HFFc6 (cell line): ENCODE data around the gene QKI. TPM values are rescaled to one million over a fixed set of nuclear protein-coding genes. Genes with fewer than 3 reads are reported as not detected.

Source experiments
- DNase-seq: peaks from one replicate; pipeline ENCODE4 v3.0.0-alpha.2; 2018
- H3K27ac Mint-ChIP-seq: 2 replicates; pipeline ENCODE4 v1.8.0; 2020; ENCODE audit warnings: mild to moderate bottlenecking, mixed read lengths
- H3K27me3 Mint-ChIP-seq: 2 replicates; pipeline ENCODE4 v1.8.0; 2021; ENCODE audit warnings: mild to moderate bottlenecking, moderate library complexity, mixed read lengths; ENCODE audit not compliant: insufficient read depth
- H3K36me3 Mint-ChIP-seq: 2 replicates; pipeline ENCODE4 v1.8.0; 2021; ENCODE audit warnings: low read depth, mixed read lengths
- H3K4me1 Mint-ChIP-seq: 2 replicates; pipeline ENCODE4 v1.8.0; 2020; ENCODE audit warnings: low read depth, mixed read lengths
- H3K4me3 Mint-ChIP-seq: 2 replicates; pipeline ENCODE4 v1.8.0; 2020; ENCODE audit warnings: mild to moderate bottlenecking, moderate library complexity, mixed read lengths
- H3K9me3 Mint-ChIP-seq: 2 replicates; pipeline ENCODE4 v1.8.0; 2020; ENCODE audit warnings: mild to moderate bottlenecking, mixed read lengths
- total RNA-seq, 6 experiments: library from RNA; stranded (reverse); fragmentation: NEBNext Ultra II Directional; extraction: Animal tissue kit (Norgen Biotek cat#: 25700); gene quantifications; 2 replicates in 1 of 6; 3 replicates in 5 of 6; pipeline ENCODE4 v1.2.3, GENCODE V29; 2021
- TF ChIP-seq, protein P1 (sequence below): fragments of 200-600 bp; sonication (generic); IDR thresholded peaks from 2 replicates; pipeline ENCODE4 v1.5.0; 2021; ENCODE audit warnings: antibody characterized with exemption, mild to moderate bottlenecking

QKI gene
- total RNA-seq, 6 experiments from 2014 or later: 71.3 to 90.5 (median 85.1) TPM

DNA sequence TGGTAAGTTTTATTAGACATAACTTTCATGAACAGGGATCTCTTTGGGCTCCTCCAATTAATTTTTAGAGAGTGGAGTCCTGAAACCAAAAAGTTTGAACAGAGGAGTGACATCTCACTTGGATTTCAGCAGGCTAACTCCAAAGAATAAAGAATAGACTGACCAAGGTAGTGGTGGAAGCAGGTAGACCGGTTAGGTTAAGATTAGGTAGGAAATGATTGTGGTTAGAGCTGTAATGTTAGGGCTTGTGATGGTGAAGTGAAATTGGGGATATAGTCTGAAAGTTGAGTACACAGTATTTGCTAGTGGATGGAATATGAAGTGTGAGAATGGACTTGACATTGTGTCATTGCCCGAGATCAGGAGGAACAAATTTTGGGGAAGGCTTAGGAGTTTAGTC, 27.8 kb downstream of the QKI start:
- Mint-ChIP-seq H3K27ac (no peak overlapping the region), H3K27me3 (no peaks in the 10 kb centered on the region), H3K4me1 (peaks cover 39% of the 10 kb centered on the region), H3K9me3 (no peaks in the 10 kb centered on the region), H3K4me3 (no peak overlapping the region), H3K36me3 (no peaks in the 10 kb centered on the region; the same call in 1 of the 2 replicates)
- TF ChIP-seq, protein P1, sequence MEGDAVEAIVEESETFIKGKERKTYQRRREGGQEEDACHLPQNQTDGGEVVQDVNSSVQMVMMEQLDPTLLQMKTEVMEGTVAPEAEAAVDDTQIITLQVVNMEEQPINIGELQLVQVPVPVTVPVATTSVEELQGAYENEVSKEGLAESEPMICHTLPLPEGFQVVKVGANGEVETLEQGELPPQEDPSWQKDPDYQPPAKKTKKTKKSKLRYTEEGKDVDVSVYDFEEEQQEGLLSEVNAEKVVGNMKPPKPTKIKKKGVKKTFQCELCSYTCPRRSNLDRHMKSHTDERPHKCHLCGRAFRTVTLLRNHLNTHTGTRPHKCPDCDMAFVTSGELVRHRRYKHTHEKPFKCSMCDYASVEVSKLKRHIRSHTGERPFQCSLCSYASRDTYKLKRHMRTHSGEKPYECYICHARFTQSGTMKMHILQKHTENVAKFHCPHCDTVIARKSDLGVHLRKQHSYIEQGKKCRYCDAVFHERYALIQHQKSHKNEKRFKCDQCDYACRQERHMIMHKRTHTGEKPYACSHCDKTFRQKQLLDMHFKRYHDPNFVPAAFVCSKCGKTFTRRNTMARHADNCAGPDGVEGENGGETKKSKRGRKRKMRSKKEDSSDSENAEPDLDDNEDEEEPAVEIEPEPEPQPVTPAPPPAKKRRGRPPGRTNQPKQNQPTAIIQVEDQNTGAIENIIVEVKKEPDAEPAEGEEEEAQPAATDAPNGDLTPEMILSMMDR: no peak
- DNase-seq: no peak

DNA sequence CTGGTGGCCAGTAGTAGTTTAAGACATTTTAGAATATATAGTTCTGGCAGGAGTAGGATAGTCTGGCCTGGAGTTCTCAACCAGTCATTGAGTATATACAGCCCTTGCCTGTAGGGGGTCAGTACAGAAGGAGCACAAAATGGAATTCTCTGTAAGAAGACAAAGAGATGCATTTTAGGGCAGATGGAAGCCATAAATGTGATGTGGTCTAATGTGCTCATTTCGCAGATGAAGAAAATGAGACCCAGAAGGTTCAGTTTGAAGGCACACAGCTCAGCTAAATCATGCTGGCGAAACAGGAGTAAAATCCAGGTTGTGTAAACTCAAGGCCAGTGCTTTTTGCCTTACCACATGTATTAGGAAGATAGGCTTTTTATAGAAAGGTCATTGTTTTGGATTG, 29.6 kb downstream of the QKI start:
- Mint-ChIP-seq H3K36me3 (no peaks in the 10 kb centered on the region; the same call in 1 of the 2 replicates), H3K9me3 (no peaks in the 10 kb centered on the region), H3K4me3 (no peak overlapping the region), H3K27ac (no peak overlapping the region; the same call in 1 of the 2 replicates), H3K27me3 (no peaks in the 10 kb centered on the region), H3K4me1 (peaks cover 27% of the 10 kb centered on the region)
- TF ChIP-seq, protein P1: peak; percentile 30; the same call in 1 of the 2 replicates
- no peak for DNase-seq

DNA sequence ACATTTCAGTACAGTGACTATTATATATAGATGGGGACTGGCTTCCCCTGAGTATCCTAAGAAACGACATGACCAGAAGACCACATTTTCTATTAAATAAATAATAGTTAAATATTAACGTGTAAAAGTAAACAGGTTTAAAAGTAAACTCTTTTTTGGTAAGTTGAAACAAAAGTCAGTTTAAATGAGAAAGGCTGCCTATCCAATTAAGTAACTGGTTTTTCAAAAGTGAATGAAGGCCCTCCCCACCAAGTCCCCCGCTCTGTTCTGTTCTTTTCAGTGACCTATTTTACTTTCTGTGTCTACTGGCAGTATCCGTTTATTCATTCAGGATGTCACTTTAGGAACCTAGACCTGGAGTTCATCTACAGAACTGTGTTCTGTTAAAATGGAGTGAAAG, 32.0 kb downstream of the QKI start:
- DNase-seq: no peak
- Mint-ChIP-seq H3K27ac (no peak overlapping the region), H3K27me3 (no peaks in the 10 kb centered on the region), H3K4me3 (no peak overlapping the region), H3K4me1 (peaks cover 39% of the 10 kb centered on the region), H3K9me3 (no peaks in the 10 kb centered on the region), H3K36me3 (no peaks in the 10 kb centered on the region; the same call in 1 of the 2 replicates)
- TF ChIP-seq, protein P1: no peak

DNA sequence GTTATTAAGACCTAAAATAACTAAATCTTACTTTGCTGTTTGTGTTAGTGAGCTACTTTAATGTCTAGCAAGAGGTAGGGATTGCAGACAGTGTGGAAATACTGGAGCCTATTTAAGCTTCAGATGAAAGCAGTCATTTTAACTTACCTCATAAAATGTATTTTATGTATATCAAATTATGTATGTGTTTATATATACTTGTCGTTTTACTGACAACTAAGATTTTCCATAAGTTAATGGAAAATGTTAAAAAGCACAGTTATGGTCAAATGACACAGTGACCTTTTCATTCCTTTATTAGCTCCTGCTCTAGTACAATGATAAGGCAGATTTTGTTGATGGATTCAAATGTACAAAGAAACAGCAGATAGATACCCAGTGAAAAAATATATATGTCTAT, 34.6 kb downstream of the QKI start:
- H3K4me3 Mint-ChIP-seq: no peak overlapping the region
- TF ChIP-seq, protein P1: no peak
- H3K27me3 Mint-ChIP-seq: no peaks in the 10 kb centered on the region
- H3K4me1 Mint-ChIP-seq: peaks cover 44% of the 10 kb centered on the region
- no peak overlapping the region for H3K27ac Mint-ChIP-seq
- no peaks in the 10 kb centered on the region for H3K9me3 Mint-ChIP-seq
- DNase-seq: no peak
- H3K36me3 Mint-ChIP-seq: no peaks in the 10 kb centered on the region; the same call in 1 of the 2 replicates

DNA sequence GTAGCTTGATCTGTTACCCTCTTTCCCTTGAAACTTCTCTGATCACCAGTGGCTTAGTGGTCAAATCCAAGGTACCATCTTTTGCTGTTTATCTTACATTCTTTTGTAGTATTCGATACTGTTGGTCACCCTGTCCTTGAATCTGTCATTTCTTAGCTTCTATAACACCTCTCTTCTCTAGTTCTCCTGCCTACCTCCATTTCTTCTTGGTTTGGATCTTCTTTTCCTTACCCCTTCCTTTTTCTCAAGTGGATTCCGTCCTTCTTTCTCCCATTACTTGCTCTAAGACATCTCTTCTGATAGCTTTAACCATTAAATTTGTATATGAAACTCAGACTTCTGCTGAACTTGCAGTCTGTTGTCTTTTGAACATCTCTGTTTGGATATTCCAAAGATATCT, 39.9 kb downstream of the QKI start:
- H3K4me1 Mint-ChIP-seq: peaks cover 73% of the 10 kb centered on the region
- peaks cover 20% of the 10 kb centered on the region for H3K36me3 Mint-ChIP-seq
- no peaks in the 10 kb centered on the region for H3K9me3 Mint-ChIP-seq
- no peak overlapping the region for H3K4me3 Mint-ChIP-seq
- H3K27me3 Mint-ChIP-seq: no peaks in the 10 kb centered on the region
- no peak overlapping the region for H3K27ac Mint-ChIP-seq
- TF ChIP-seq, protein P1: no peak
- DNase-seq: no peak

DNA sequence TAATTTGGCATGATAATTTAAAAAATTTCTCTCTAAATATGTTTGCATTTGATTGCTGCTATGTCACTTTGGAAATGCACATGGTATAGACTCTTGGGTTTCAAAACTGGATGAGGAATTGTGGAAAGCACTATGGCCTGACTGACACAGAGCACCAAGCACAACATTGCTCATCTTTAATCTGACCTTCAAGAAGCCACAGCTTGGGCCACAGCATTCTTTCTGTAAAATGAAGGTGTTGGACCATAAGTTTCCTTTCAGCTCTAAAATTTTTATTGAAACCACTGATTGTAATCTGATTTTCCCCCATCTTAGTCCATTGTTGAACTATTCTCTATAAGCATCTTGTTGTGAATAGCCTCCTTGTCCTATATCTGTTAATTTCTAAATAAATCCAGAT, 41.0 kb downstream of the QKI start:
- TF ChIP-seq, protein P1: no peak
- H3K36me3 Mint-ChIP-seq: peaks cover 30% of the 10 kb centered on the region
- no peaks in the 10 kb centered on the region for H3K27me3 Mint-ChIP-seq
- H3K27ac Mint-ChIP-seq: no peak overlapping the region
- no peaks in the 10 kb centered on the region for H3K9me3 Mint-ChIP-seq
- H3K4me1 Mint-ChIP-seq: peaks cover 78% of the 10 kb centered on the region
- peak; percentile 26 for DNase-seq
- H3K4me3 Mint-ChIP-seq: no peak overlapping the region
